GM18519 (cell line): ENCODE results near the gene PRMT9.
A peak's percentile ranks its signal among the peaks of the same experiment; 100 is the strongest.

Experiments used
- ATAC-seq: cut with Tn5 transposase; IDR thresholded peaks from one replicate; pipeline ENCODE4 v1.9.1; 2021; ENCODE audit warnings: mild to moderate bottlenecking, moderate library complexity; ENCODE audit not compliant: unreplicated experiment, low FRiP score

PRMT9 gene

DNA sequence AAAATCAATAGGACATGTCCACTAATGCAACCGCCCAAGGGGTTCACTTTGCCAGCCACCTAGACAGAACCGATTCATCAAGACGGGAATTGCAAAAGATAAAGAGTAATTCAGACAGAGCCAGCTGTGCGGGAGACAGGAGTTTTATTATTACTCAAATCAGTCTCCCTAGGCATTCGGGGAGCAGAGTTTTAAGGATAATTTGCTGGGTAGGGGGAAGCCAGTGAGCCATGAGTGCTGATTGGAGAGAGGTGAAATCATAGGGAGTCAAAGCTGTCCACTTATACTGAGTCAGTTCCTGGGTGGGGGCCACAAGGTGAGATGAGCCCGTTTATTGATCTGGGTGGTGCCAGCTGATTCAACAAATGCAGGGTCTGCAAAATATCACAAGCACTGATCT lies 58.2 kb downstream of the PRMT9 start:
- ATAC-seq: no peak

GRCh38 chr4:147620315-147620714 lies 63.6 kb downstream of the PRMT9 start:
- no peak for ATAC-seq

DNA sequence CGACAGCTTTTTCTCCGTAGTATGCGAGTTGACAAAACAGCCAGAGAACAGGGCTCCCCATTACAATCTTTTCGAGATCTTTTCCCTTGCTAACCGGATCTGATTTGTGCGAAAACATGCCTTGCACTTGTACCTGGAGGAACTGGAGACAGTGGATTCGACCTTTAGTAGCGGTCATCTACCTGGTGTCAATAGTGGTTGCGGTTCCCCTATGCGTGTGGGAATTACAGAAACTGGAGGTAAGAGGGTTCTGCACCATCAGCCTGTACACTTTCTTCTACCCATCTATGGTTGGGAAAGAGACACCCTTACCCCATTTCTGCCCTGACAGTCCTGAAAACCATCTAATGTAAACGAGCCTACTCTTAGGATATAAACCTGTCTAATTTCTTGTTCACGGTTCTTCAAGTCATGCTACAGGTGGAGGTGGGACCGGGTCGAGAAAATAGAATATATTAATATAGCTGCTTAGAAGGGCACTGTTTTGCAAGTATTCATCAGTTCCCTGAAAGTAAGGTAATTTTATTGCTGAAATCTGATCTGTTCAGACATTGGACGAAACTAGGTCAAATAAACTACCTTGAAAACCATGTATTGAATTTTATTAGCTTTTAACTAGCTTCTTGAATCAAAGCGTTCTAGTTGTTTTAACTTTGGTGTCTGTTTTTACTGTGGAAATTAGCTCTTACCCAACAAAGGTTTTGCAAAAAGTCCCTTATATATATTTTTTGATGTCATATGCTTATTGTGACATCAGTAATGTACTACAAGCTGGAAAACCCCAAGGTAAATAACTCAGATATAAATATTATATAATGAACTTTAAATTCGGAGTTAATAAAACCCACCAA lies 65.9 kb downstream of the PRMT9 start:
- ATAC-seq: peak; percentile 9

GRCh38 chr4:147617173-147617840 lies 66.7 kb downstream of the PRMT9 start, which contains the start of gene TMEM184C:
TMEM184C (plus strand) TSS chr4:147617397; CDS start chr4:147617957, 560 bp downstream.
- peak; percentile 99 for ATAC-seq

- ATAC-seq: no peak
Observed at GRCh38 chr4:147616849-147617172, 67.2 kb downstream of the PRMT9 start.

- no peak for ATAC-seq
Observed at GRCh38 chr4:147610686-147611085, 73.3 kb downstream of the PRMT9 start.

DNA sequence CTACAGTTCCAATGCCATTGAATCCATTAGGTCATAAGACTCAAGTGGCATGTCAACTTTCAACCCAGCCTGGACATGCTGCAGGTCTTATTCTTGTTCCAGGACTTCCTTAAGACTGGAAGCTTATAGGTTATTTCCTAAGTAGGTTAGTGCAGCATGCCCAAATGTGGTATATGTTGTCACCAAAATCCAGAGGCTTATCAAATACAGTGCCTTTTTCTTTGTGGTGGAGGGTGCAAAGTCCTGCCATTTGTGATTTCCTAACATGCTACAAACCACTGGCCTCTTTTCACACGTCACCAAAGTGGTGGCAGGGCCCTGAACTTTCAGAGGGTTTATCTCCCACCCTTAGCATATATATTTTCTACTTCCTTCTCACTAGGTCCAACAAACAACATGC lies 76.5 kb downstream of the PRMT9 start:
- ATAC-seq: no peak

DNA sequence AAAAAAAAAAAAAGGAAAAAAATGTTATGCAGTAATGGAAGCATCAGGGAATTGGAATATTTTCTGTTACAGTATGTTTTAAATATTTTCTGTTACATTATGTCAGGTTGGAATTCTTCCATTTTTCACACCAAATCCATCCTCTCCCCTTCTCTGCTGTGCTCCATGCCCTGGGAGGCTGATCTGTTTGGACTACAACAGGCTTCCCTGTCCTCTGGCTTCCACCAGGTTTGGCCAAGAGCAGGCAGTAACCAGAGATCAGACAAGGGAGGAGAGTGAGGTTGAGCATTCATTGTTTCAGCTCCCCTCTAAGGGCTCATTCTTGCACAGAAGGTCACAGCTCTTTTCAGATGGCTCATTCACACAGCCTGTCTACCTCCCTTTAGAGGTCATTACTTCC lies 78.5 kb downstream of the PRMT9 start:
- no peak for ATAC-seq

DNA sequence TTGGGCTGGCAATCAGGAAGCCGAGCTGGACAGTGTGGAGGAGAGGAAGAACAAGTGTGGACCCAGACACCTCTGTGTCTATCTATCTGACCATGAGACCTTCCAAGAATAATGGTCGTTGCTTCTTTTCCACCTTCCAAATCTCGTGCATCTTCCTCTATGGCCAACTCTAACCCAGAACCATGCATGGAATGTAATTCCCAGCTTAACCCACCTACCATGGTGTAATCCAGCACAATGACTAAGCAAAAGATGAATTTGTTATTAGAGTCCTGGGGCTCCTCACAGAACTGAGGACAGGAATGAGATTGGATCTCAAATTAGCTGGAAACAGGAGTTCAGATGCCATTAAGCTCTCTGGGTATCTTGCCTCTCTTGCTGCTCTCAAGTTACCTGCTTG lies 84.2 kb downstream of the PRMT9 start:
- no peak for ATAC-seq

DNA sequence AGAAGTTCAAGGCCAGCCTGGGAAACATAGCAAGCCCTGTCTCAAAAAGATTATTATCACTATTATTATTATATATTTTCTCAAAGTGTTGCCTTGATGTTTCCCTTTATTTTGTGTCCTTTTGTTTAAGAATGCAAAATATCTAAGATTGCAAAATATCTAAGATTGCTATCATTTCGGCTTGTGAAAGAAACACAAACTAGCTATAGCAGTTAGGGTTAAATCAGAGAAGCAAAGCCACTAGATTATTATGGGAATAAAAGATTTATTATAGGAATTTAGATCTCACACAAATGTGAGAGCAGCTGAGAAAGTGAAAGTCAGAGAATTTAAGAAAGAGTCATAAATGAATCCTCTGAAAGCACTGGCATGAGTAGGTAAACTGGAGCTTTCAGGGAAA lies 84.8 kb downstream of the PRMT9 start:
- ATAC-seq: no peak

DNA sequence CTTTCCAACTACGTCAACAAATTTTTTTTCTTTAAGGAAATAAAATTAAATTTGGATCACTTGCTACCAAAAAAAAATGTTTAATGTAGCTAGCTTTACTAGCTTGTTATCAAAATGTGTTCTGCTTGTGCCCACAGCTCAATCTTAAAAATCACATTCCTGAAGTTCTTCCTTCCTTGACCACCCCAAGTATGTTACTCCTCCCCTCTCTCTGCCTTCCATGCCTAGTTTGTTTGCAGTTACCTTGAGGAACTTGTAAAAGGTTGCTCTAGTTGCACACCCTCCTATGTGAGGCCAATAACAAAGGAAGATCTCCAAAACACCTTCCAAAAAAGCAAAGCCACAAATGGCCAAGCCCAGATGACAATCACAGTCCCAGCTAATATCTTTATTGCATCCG lies 86.4 kb downstream of the PRMT9 start:
- ATAC-seq: no peak

- ATAC-seq: no peak
Observed at GRCh38 chr4:147596981-147597380, 87.0 kb downstream of the PRMT9 start.

DNA sequence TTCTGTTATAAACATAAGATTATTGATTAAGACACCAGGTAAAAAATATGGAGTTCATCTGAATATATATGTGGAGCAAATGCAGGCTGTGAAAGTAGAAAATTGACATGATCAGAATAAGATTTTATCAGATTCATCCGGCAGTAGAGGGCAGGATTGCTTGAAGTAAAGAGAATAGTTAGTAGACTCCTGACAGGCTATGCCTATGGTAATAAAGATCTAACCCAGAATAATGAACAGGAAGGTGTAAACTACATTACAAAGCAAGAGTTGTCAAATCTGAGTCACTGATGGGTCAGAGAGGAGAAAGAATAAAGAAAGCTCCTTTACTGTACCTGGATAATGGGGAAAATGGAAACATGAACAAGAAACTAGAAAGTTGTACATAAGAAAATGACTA lies 87.6 kb downstream of the PRMT9 start:
- ATAC-seq: no peak

DNA sequence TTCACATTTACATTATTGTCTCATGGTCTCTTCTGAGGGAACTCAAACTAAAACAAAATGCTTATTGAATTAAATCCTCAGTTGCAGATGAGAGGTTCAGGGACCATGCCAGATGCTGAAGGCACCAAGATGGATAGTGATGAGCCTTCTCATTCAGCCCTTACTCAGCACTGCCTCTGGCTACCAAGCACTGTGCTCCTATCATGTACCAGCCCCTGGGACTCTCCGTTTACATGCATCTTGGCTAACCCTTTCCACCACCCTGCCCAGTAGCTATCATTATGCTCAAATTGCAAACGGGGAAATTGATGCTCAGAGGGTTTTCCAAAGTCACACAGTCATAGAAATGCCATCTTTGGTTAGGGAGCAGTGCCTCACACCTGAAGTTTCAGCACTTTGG lies 89.4 kb downstream of the PRMT9 start:
- no peak for ATAC-seq

DNA sequence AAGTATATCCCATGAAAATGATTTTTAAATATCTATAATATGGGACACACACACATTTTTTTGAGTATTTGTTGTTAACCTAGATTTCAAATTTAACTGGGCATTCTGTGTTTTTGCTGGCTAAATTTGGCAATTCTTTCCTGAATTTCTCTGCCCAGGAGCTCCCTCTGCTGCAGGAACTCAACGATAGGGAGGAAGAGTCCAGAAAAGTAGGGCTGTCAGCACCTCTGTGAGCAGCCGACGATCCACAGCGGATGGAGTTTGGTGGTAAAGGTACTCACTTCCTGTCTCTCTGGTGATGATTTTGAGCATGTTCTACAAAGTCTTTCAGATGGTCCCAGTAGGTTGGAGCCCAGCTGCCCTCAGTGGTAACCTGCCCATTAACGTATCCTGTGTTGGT lies 89.9 kb downstream of the PRMT9 start:
- ATAC-seq: no peak

DNA sequence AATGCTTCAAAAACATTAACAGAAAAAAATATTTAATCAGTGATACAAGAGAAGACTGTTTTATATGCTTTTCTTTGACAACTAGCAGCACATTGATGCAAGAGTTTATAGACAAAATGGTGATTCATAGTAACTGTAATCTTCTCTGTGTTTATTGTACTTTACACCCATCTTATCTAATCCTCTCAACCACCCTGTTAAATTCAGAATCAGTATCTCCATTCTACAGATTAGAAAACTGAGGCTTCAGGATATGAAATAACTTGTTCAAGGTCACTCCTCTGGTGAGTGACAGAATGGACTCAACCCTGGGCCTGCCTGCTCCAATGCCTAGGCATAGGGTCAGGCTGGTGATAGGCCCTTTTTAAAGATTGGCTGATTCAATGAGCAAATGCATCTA lies 92.9 kb downstream of the PRMT9 start:
- no peak for ATAC-seq

DNA sequence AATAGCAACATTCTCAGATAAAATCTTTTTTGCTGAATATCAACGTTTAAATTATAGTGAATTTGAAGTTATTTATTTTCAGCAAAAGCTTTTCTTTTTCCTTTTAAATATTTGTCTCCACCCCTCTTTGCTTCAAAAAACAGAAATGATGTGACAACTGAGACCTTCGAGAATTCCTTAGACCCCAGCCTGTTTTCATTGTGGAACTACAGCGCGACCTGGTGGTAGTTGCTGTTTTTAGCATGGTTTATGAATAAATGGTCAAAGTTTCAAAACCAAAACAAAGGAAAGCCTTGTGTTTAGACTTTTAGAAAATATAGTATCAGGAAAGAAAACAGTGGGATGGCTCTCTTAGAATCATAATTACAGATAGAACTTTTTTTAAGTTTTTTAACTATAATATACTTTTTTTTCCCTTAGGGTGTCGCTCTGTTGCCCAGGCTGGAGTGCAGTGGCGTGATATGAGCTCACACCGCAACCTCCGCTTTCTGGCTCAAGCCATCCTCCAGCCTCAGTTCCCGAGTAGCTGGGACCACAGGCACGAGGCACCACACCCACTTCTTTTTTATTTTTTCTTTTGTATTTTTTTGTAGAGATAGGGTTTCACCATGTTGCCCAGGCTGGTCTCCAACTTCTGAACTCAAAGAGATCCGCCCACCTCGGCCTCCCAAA lies 93.6 kb downstream of the PRMT9 start:
- no peak for ATAC-seq

- ATAC-seq: no peak
Observed at GRCh38 chr4:147589586-147589985, 94.4 kb downstream of the PRMT9 start.
